ENCODE measurements around the gene TRPV4.
A peak's percentile ranks its signal among the peaks of the same experiment; 100 is the strongest.

The TRPV4 gene

DNA sequence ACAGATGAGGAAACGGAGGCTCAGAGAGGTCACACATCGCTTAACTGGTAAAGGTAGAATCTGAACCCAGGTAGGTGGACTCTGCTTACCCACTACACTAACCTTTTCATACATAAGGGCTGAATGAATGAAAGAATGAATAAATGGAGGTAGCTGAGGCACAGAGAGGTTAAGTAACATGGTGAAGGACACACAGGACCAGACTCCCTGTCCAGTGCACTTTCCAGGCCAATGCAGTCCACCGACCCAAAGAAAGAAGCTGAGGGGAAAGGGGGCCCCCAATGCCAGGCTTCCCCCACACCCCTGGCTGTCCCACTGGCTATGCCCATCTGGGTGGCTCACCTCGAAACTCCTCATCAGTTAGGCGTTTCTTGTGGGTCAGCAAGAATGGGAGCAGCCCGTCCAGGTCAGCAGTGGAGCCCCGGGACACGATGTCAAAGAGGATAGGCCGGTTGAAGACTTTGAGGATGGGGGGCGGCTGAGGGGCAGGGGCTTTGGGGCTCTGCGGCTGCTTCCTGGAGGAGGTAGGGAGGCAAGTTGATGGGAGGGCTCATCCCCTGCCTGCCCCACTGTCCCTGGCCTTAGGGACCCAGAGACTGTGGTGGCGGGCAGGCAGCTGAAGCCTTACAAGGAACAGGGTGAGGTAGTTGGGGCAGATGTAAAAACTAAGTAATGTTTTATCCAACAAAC is 25.1 kb downstream of the TRPV4 start:
- no peak for DNase-seq (ENCODE audit: low spot score)

DNA sequence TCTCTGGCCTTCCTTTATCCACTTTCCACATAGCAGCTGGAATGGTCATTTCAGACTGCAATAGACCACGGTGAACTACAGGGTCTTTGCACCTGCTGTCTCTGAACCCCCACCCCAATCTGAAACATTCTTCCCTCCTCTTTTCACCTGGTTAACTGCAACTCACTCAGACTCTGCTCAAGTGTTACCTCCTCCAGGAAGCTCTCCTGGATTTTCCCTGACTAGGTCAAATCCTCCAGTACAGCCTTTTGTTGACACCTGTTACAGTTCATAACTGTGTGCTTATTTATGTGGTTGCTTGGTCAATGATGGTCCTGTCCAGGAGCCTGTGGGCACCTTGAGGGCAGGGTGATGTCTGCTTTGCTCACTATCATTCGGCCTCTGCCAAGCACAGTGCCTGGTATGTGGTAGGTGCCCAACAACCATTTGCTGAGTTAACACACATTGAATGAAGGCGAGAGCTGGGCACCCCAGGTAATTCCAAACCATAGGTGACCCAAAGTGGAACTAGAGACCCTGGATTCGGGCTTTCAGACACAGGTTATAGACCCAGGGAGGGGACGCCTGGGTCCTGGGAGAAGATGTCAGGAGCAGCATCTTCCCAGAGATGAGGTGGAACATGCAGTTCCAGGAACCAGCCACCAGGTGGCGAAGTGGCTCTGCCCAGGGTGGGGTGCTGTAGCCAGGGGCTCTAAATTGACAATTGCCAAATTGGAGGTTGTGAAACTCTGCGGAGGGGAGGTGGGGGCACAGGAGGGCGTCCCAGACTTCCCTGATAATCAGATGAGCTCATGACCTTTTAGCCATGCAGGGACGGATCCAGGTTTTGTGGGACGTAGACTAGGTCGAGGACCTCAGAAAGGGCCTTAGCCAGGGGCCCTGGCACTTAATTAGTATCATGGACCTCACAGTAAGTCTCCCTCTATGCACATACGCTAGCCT is 28.1 kb downstream of the TRPV4 start:
- DNase-seq (ENCODE audit: low spot score), result peak; percentile 55

- no peak for DNase-seq (ENCODE audit: low spot score)
Measured at GRCh38 chr12:109803678-109804077, 29.5 kb downstream of the TRPV4 start.

DNA sequence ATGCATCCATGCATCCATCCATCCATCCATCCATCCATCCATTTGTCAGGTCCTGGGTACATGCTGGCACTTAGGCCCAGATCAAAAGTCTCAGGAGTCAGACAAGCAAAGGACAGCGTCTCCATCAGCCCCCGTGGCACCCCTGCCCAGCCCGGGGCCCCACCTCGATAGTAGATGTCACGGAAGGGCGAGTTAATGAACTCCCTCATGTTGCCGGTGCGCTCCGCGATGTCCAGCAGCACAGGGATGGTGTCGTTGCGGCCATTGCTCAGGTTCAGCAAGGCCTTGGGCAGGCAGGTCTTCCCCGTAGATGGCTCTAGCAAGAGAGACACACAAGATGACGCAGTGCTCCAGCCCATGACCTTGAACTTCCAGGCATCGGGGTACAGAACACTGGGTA is 30.4 kb downstream of the TRPV4 start:
- DNase-seq (ENCODE audit: low spot score), result no peak

GRCh38 chr12:109800536-109800935 is 32.7 kb downstream of the TRPV4 start:
- DNase-seq (ENCODE audit: low spot score), result no peak

DNA sequence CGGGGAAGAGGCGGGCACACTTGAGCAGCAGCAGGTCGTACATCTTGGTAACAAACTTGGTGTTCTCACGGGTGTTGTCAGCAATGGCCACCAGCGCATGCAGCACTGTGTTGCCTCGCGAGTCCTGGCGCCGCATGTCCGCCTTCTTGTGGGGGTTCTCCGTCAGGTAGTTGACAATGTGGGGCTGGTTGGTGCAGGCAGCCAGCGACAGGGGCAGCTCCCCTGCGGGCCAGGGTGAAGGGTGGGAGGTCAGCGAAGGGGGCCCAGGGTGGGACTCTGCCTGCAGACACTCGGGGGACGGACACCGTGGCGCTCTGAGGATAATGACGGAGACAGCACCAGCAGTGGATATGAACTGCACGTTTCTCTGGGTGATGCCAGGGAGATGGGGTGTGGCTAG is 34.5 kb downstream of the TRPV4 start:
- no peak for DNase-seq (ENCODE audit: low spot score)

- no peak for DNase-seq (ENCODE audit: low spot score)
Measured at GRCh38 chr12:109797905-109798669, 35.1 kb downstream of the TRPV4 start.

- DNase-seq (ENCODE audit: low spot score), result no peak
Measured at GRCh38 chr12:109796057-109796456, 37.1 kb downstream of the TRPV4 start.

- no peak for DNase-seq (ENCODE audit: low spot score)
Measured at GRCh38 chr12:109795023-109795422, 38.2 kb downstream of the TRPV4 start.

DNA sequence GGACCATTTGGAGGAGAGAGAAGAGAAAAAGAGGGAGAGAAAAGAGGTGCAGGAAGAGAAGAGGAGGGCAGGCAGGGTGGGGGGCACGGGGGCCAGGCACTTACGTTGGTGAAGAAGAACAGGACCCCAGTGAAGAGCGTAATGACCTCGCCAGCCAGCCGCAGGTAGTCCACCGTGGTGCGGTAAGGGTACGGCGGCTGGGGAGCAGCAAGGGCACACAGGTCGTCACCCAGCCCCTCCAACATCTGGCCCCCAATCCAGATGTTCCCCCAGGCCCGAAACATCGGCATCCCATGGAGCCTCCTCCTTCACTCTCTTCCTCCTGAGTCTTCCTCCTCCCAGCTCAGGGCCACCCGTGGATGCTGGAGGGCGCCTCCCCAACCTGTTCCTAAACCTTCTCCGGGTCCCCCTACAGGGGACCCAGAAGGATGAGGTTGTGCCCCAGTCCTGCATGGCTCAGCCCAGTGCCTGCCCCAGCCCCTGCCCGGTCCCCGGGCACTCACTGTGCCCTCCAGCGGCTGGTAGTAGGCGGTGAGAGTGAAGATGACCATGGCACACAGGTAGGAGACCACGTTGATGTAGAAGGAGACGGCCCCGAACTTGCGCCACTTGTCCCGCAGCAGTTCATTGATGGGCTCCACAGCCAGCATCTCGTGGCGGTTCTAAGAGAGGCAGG is 39.2 kb downstream of the TRPV4 start:
- DNase-seq (ENCODE audit: low spot score), result no peak

- DNase-seq (ENCODE audit: low spot score), result no peak
Measured at GRCh38 chr12:109793411-109793810, 39.8 kb downstream of the TRPV4 start.

DNA sequence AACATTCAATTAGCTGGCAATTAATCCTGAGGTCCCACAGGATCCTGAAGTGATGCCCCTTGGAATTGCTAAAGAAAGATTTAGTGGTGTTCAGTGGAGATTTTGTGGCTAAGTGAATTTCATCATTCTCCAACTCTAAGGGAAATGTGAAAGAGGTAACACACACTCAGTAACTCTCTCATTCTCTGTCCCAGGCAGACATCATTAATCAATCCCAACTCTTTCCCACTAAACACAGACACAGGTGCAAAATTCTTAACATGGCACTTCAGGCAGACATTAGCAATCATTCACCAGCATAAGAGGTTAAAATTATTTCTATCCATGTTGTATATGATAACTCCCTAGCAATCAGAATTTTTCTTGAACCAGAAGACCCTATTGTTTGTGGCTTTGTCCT is 40.2 kb downstream of the TRPV4 start:
- no peak for DNase-seq (ENCODE audit: low spot score)

DNA sequence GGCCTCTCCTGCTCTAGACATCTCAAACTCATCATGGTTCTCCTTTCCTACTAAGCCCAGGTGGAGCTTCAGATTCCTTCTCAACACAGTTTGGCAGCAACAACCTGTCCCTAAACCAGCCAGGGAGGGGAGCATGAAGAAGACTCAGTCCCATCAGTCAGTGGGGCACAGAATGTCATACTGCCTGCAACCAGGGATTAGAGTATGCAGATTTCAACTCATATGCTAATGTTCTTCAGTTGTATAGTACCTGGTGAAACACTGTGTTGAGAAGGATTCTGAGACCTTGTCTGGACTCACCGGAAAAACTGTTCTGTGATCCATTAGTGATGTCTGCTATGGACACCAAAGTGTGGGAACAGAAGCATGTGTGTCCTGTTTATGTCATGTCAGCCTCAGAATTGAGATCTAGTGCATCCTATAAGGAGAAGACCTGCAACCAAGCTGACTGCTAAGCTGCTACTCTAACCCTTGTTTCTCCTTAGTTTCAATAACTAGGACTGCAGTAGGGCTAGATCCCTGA is 43.6 kb downstream of the TRPV4 start:
- no peak for DNase-seq (ENCODE audit: low spot score)

DNA sequence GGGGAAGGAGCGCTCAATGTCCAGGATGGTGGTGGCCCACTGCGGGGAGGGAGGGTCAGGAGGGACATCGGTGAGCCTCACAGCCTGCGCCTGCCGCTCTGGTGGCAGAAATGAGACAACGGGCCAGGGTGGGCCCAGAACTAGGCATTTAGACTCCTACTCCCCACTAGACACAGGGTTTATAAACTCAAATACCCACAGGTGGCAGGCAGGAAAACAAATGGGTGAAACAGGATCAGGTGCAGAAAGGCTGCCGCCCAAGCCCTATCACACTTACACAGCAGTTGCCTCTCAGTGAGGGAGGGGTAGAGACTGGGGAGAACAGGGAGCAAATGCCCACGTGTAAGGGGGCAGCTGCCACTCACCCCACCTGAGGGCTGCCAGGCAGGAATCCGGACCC is 46.4 kb downstream of the TRPV4 start:
- no peak for DNase-seq (ENCODE audit: low spot score)

DNA sequence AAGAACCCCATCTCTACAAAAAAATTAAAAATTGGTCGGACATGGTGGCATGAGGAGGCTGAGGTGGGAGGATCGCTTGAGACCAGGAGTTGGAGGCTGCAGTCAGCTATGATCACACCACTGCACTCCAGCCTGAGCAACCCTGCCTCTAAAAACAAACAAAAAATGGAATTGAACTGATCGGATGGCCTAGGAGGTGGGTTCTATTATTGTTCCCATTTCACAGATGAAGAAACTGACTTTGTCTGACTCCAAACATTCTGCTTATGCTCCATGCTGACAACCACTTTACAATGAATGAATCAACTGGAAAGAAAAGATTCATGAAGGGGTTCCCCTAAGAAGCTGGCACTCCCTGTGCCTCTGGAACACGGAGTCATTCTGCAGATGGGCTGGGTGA is 47.3 kb downstream of the TRPV4 start:
- DNase-seq (ENCODE audit: low spot score), result no peak

DNA sequence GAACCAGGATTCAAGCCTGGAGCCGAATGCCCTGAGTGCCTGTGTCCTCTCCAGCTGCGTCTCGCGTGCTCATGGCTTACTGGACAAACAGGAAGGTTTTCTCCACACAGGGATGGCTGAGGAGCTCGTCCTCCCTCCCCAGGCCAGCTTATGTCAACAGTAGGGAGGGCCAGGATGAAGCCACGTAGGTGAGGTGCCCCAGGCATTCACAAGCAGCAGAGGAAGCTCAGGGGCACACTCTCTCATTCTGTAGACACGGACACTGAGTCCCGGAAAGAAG is 49.3 kb downstream of the TRPV4 start:
- DNase-seq (ENCODE audit: low spot score), result no peak

GRCh38 chr12:109783135-109783964 is 49.8 kb downstream of the TRPV4 start:
- no peak for DNase-seq (ENCODE audit: low spot score)

DNA sequence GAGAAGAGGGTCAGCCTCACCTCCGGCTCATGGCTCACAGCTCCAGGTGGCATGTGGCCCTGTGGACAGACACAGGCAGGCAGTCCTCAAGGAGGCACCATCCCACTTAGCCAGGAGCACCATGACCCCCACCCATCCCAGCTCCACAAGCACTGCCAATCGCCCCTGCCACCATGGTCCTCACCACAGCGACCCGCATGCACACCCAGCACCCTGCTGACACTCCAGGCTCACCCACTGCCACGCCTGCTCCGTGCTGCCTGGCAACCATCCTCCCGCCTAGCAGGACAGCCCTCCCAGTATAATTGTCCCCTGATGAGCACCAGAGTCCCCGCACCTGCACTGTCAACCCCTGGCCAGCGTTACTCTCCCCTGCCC is 50.9 kb downstream of the TRPV4 start:
- DNase-seq (ENCODE audit: low spot score), result no peak

DNA sequence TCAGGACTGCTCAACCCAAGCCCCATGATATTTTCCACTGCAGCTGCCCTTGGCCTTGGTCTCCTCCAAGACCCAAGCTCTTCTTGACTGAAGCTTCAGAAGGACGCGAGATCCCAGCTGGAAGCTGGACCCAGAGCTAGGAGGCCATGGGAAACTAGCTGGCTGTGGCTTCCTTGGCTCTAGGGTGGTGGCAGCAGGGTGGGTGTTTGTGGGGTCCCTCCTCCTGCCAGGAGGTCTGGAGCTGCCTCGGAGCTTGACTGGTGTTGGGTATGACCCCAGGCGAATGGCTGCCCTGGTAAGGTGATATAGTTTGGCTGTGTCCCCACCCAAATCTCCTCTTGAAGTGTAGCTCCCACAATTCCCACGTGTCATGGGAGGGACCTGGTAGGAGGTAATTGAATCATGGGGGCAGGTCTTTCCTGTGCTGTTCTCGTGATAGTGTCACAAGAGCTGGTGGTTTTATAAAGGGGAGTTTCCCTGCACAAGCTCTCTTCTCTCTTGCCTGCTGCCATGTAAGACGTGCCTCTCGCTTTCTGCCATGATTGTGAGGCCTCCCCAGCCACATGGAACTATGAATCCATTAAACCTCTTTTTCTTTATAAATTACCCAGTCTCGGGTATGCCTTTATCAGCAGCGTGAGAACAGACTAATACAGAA is 51.4 kb downstream of the TRPV4 start:
- DNase-seq (ENCODE audit: low spot score), result no peak

DNA sequence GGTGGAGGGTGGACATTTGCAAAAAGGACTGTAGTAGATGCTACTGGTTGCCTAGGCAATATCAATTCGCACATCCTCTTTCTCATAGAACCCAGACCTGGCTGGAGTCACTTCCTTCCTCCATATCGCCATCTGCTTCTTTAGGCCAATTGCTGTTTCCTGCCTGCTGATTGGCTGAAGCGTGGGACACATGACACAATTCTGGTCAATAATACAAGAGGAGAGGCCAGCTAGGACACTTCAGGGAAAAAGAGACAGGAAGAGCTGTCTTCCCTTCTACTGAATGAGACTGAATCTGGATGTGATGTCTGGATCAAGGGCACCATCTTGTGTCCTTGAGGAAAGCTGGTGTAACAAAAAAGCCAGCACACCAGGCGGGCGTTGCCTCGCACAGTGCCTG is 53.8 kb downstream of the TRPV4 start:
- DNase-seq (ENCODE audit: low spot score), result no peak

- no peak for DNase-seq (ENCODE audit: low spot score)
Measured at GRCh38 chr12:109778684-109779083, 54.5 kb downstream of the TRPV4 start.
